Measurements from ENCODE around the gene ETFBKMT.
A peak's percentile ranks its signal among the peaks of the same experiment; 100 is the strongest.

The ETFBKMT gene

GRCh38 chr12:31659087-31659942 lies at the start of gene ETFBKMT:
ETFBKMT (plus strand) TSS chr12:31659688; CDS start chr12:31661954, 2,266 bp downstream.
- DNase-seq: peak; percentile 95

GRCh38 chr12:31612819-31613218 lies 46.7 kb upstream of the ETFBKMT start:
- no peak for DNase-seq

GRCh38 chr12:31618228-31619025 lies 41.1 kb upstream of the ETFBKMT start:
- DNase-seq: no peak

GRCh38 chr12:31620311-31620710 lies 39.2 kb upstream of the ETFBKMT start:
- DNase-seq: no peak

GRCh38 chr12:31622038-31622437 lies 37.5 kb upstream of the ETFBKMT start:
- DNase-seq: no peak

GRCh38 chr12:31626270-31626995 lies 33.1 kb upstream of the ETFBKMT start:
- DNase-seq: no peak

- DNase-seq: no peak
Measured at GRCh38 chr12:31627456-31628054, 31.9 kb upstream of the ETFBKMT start.

- no peak for DNase-seq
Measured at GRCh38 chr12:31629756-31630732, 29.4 kb upstream of the ETFBKMT start.

- DNase-seq: no peak
Measured at GRCh38 chr12:31631023-31631724, 28.3 kb upstream of the ETFBKMT start.

GRCh38 chr12:31631809-31632208 lies 27.7 kb upstream of the ETFBKMT start:
- DNase-seq: no peak

- no peak for DNase-seq
Measured at GRCh38 chr12:31633464-31633863, 26.0 kb upstream of the ETFBKMT start.

GRCh38 chr12:31634620-31635019 lies 24.9 kb upstream of the ETFBKMT start:
- DNase-seq: no peak

GRCh38 chr12:31641509-31642090 lies 17.9 kb upstream of the ETFBKMT start:
- DNase-seq: no peak

GRCh38 chr12:31644536-31644935 lies 15.0 kb upstream of the ETFBKMT start:
- no peak for DNase-seq

- no peak for DNase-seq
Measured at GRCh38 chr12:31645924-31646323, 13.6 kb upstream of the ETFBKMT start.

GRCh38 chr12:31647086-31647491 lies 12.4 kb upstream of the ETFBKMT start:
- no peak for DNase-seq

GRCh38 chr12:31650918-31651317 lies 8.6 kb upstream of the ETFBKMT start:
- no peak for DNase-seq

- no peak for DNase-seq
Measured at GRCh38 chr12:31651893-31652521, 7.5 kb upstream of the ETFBKMT start.

GRCh38 chr12:31655208-31655607 lies 4.3 kb upstream of the ETFBKMT start:
- DNase-seq: no peak

- DNase-seq: no peak
Measured at GRCh38 chr12:31655792-31656191, 3.7 kb upstream of the ETFBKMT start.
